Myocyte (in vitro differentiated cells): ENCODE data around the gene PDZD2. TPM values are rescaled to one million over a fixed set of nuclear protein-coding genes. Genes with fewer than 3 reads are reported as not detected.
"Not testable (repeated sequence)": the region's sequence is repeated elsewhere in the genome, so short reads cannot be mapped to it uniquely, and the experiment has no call there.

ENCODE experiments used
- DNase-seq: peaks from one replicate; pipeline ENCODE4 v3.0.0-alpha.2; 2012; ENCODE audit warnings: low read depth
- total RNA-seq: library from RNA; depleted of rRNA; stranded (reverse); fragments of >200 nt; gene quantifications from 2 replicates; pipeline ENCODE4 v1.2.3, GENCODE V29; 2014

The PDZD2 gene
- total RNA-seq, 1 donor from 2014 or later: not detected

- no peak for DNase-seq
Observed at GRCh38 chr5:32066448-32066847, 427.5 kb downstream of the PDZD2 start.

GRCh38 chr5:32067774-32068470, 429.0 kb downstream of the PDZD2 start:
- no peak for DNase-seq

DNA sequence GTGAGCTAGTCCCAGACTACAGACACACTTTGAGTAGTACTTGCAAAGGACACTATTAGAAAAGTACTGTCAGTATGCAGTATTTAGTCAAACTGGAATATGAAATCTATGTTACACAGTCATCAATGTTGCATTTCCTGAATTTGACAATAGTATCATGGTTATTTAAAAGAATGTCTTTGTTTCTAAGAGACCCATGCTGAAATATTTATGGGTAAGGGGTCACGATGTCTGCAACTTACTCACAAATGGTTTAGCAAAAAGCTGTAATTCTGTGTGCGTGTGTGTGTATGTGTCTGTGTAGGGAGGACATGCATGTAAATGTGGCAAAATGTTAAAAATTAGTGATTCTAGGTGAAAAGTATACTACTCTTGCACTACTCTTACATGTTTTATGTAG, 429.6 kb downstream of the PDZD2 start:
- DNase-seq: no peak

DNA sequence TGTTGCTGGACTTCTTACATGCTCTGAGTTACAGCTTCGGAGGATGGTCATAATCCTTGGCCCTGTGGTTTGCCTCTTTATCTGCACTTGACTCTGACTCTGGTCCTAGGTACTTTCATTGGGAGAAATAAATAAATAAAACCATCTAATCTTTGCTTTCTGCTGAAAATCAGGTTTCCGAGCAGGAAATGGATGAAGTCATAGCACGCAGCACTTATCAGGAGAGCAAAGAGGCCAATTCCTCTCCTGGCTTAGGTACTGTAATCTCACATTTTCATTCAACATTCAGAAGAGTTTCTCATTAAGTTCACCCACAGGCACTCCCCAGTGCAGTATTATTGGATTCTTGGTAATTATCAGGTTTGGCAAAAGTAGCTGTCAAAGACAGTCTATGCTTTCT, 430.5 kb downstream of the PDZD2 start:
- no peak for DNase-seq

GRCh38 chr5:32071351-32071944, 432.5 kb downstream of the PDZD2 start:
- DNase-seq: no peak

- no peak for DNase-seq
Observed at GRCh38 chr5:32072054-32072453, 433.1 kb downstream of the PDZD2 start.

DNA sequence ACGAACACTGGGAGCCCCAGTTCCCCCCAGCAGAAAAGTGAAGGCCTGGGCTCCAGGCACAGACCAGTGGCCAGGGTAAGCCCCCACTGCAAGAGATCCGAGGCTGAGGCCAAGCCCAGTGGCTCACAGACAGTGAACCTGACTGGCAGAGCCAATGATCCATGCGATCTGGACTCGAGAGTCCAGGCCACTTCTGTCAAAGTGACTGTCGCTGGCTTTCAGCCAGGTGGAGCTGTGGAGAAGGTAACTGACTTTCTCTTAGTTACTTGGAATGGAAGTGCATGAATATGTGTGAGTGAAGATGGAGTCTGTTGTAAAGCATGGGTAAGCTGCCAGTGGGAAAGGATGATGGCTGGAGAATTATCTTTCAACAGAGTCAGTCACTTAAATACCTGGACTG, 435.5 kb downstream of the PDZD2 start:
- no peak for DNase-seq

GRCh38 chr5:32076699-32077695, 438.1 kb downstream of the PDZD2 start:
- peak; percentile 88 for DNase-seq

GRCh38 chr5:32078855-32079254, 439.9 kb downstream of the PDZD2 start:
- DNase-seq: not testable (repeated sequence)

DNA sequence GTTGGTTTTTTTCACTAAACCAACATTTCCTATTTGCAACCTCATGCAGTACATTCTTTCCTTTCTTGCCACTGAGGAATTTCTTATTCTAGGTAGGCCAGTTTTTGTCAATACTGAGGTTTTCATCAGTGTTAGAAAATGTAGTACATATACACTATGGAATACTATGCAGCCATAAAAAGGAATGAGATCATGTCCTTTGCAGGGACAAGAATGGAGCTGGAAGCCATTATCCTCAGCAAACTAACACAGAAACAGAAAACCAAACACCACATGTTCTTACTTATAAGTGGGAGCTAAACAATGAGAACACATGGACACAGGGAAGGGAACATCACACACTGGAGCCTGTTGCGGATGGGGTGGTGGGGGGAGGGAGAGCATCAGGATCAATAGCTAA, 441.6 kb downstream of the PDZD2 start:
- DNase-seq: not testable (repeated sequence)

- no peak for DNase-seq
Observed at GRCh38 chr5:32082701-32083100, 443.8 kb downstream of the PDZD2 start.

DNA sequence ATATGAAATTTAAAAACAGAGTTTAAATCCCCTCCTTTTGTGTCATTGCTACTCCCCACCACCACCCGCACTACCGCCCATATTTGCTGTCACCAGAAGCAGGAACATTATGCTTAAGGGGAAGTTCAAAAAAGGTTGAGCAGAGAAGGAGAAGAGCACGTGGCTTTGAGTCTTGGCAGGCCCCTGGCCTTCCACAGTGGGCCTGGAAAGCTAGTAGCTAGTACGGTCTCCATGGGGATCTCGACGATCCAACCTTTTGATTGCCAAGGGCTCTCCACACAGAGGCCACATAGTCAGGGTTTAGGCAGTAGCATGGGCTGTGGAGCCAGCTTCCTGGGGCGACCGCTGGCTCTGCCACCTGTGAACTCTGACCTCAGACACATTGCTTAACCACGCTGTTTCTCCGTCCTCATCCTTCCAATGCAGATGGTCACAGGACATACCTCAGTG, 445.1 kb downstream of the PDZD2 start:
- DNase-seq: no peak

DNA sequence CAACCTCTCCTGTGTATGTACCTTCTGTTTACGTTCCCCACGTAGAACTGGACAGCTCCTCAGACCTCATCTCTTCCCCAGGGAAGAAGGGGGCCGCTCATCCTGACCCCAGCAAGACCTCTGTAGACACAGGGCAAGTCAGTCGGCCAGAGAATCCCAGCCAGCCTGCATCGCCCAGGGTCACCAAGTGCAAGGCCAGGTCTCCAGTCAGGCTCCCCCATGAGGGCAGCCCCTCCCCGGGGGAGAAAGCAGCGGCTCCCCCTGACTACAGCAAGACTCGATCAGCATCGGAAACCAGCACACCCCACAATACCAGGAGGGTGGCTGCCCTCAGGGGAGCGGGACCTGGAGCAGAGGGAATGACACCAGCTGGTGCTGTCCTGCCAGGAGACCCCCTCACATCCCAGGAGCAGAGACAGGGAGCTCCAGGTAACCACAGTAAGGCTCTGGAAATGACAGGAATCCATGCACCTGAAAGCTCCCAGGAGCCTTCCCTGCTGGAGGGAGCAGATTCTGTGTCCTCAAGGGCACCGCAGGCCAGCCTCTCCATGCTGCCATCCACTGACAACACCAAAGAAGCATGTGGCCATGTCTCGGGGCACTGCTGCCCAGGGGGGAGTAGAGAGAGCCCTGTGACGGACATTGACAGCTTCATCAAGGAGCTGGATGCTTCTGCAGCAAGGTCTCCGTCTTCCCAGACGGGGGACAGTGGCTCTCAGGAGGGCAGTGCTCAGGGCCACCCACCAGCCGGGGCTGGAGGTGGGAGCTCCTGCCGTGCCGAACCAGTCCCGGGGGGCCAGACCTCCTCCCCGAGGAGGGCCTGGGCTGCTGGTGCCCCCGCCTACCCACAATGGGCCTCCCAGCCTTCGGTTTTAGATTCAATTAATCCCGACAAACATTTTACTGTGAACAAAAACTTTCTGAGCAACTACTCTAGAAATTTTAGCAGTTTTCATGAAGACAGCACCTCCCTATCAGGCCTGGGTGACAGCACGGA, 448.5 kb downstream of the PDZD2 start:
- DNase-seq: no peak

DNA sequence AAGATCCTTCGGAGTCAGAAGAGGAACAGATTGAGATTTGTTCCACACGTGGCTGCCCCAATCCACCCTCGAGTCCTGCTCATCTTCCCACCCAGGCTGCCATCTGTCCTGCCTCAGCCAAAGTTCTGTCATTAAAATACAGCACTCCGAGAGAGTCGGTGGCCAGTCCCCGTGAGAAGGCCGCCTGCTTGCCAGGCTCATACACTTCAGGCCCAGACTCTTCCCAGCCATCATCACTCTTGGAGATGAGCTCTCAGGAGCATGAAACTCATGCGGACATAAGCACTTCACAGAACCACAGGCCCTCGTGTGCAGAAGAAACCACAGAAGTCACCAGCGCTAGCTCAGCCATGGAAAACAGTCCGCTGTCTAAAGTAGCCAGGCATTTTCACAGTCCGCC, 449.3 kb downstream of the PDZD2 start:
- DNase-seq: no peak

DNA sequence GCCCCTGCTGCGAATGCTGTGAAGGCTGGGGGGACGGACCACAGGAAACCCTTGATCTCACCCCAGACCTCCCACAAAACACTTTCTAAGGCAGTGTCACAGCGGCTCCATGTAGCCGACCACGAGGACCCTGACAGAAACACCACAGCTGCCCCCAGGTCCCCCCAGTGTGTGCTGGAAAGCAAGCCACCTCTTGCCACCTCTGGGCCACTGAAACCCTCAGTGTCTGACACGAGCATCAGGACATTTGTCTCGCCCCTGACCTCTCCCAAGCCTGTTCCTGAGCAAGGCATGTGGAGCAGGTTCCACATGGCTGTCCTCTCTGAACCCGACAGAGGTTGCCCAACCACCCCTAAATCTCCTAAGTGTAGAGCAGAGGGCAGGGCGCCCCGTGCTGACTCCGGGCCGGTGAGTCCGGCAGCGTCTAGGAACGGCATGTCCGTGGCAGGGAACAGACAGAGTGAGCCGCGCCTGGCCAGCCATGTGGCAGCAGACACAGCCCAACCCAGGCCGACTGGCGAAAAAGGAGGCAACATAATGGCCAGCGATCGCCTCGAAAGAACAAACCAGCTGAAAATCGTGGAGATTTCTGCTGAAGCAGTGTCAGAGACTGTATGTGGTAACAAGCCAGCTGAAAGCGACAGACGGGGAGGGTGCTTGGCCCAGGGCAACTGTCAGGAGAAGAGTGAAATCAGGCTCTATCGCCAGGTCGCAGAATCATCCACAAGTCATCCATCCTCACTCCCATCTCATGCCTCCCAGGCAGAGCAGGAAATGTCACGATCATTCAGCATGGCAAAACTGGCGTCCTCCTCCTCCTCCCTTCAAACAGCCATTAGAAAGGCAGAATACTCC, 450.4 kb downstream of the PDZD2 start:
- DNase-seq: no peak

- no peak for DNase-seq
Observed at GRCh38 chr5:32090026-32090754, 451.3 kb downstream of the PDZD2 start.

DNA sequence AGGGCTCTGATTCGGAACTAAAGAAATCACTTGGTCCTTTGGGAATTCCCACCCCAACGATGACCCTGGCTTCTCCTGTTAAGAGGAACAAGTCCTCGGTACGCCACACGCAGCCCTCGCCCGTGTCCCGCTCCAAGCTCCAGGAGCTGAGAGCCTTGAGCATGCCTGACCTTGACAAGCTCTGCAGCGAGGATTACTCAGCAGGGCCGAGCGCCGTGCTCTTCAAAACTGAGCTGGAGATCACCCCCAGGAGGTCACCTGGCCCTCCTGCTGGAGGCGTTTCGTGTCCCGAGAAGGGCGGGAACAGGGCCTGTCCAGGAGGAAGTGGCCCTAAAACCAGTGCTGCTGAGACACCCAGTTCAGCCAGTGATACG, 451.8 kb downstream of the PDZD2 start:
- no peak for DNase-seq

DNA sequence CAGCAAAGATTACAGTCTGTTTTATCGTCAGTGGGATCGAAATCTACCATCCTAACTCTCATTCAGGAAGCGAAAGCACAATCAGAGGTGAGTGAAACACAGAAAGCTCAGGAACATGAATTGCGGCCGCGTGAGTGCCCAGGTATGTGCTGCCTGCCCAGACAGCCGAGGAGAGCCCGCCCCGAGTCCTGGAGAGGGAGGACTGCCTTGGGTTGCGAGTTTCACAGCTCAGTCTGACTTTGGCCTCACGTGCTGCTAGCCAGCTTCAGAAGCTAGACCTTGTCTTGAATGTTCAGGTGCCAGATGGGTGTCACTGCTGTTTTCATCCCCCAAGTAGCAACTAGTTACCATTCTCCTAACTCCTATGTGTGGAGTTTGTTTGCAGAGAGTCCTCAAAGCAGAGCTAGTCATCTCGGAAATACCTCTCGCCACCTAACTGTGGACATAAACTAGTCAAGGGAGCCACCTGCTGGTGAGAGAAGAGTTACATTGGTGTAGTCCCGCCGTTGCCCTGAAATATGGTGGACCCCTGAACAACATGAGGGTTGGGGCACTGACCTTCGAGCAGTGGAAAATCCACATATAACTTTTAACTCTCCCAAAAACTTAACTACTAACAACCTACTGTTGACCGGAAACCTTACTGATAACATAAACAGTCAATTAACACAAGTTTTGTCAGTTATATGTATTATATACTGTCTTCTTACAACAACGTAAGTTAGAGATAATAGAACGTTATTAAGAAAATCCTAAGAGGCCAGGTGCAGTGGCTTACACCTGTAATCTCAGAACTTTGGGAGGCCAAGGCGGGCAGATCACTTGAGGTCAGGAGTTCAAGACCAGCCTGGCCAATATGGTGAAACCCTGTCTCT, 454.2 kb downstream of the PDZD2 start:
- DNase-seq: peak; percentile 73
